ENCODE results near the gene SHROOM3.

Gene SHROOM3

DNA sequence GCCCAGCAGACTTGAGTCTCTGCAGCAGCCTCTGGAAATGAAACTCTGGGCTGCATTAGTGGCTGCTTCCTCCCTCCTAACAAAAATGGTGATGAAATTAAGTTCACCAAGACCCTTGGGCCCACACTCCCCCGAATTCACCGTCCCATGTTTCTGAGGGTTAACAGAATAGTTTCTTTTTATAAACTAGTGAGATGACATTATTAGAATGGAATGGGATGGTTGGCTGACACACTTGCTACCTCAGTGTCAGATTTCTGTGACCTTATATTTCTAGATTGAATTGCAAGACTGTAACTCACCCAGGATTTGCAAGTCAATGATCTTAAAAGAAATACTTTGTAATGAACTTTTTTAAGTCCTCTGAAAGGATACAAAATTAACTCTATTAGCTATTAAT is 127.1 kb downstream of the SHROOM3 start:
- TF ChIP-seq CTCF (IDR thresholded peaks at IDR 0.05; ENCODE audit: unreplicated experiment in 3 of 3) = no peak
- Mint-ChIP-seq H3K36me3 (ENCODE audit: low read depth) (no peaks in the 10 kb centered on the region), H3K27ac (peak overlapping the region; percentile 80 to 84 (median 82)), H3K4me1 (peaks cover 62% of the 10 kb centered on the region), H3K4me3 (peak overlapping the region in 1 of 3 experiments; percentile 25), H3K9me3 (no peaks in the 10 kb centered on the region), H3K27me3 (ENCODE audit: low read depth) (no peaks in the 10 kb centered on the region)

- no peak overlapping the region for H3K4me3 Mint-ChIP-seq
- H3K36me3 Mint-ChIP-seq (ENCODE audit: low read depth) = no peaks in the 10 kb centered on the region
- no peak for TF ChIP-seq CTCF (IDR thresholded peaks at IDR 0.05; ENCODE audit: unreplicated experiment in 3 of 3)
- no peaks in the 10 kb centered on the region for H3K9me3 Mint-ChIP-seq
- H3K4me1 Mint-ChIP-seq = peaks cover 64% of the 10 kb centered on the region
- H3K27me3 Mint-ChIP-seq (ENCODE audit: low read depth) = no peaks in the 10 kb centered on the region
- peak overlapping the region; percentile 82 to 94 (median 91) for H3K27ac Mint-ChIP-seq
These were observed 127.9 kb downstream of the SHROOM3 start for GRCh38 chr4:76562836-76563453.

DNA sequence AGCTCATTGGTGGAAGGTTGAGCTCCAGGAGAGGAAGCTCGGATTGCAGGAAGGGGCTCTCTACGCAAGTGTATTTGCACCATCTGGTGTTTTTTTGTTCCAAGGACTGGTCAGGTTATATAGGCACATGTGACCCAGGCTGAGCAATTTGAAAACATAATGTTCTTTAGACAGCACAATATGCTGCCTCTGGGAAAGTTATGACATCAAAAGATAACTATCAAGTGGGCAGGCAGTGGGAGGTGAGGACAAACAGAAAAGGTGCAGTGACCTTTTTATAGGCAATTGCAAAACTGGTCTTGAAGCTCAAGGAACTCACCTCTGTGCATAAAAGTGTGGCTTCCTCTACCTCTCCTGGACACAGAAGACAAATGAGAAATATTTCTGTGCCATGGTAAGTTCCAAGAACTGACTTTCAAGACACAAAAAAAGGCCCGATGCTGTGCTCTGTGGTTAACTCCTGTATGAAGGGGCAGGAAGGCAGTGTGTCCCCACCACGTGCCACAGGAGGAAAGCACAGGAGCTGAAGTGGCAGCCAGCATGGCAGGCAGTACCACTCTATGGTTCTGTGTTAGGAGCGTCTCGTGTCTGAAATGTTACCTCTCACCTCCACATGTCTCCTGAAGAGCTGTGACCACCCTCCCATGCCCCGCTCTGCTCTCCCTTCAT is 128.6 kb downstream of the SHROOM3 start:
- Mint-ChIP-seq H3K27ac (peak overlapping the region; percentile 60 to 94 (median 91)), H3K27me3 (ENCODE audit: low read depth) (no peaks in the 10 kb centered on the region), H3K36me3 (ENCODE audit: low read depth) (no peaks in the 10 kb centered on the region), H3K9me3 (no peaks in the 10 kb centered on the region), H3K4me3 (no peak overlapping the region), H3K4me1 (peaks cover 70% of the 10 kb centered on the region)
- no peak for TF ChIP-seq CTCF (IDR thresholded peaks at IDR 0.05; ENCODE audit: unreplicated experiment in 3 of 3)

DNA sequence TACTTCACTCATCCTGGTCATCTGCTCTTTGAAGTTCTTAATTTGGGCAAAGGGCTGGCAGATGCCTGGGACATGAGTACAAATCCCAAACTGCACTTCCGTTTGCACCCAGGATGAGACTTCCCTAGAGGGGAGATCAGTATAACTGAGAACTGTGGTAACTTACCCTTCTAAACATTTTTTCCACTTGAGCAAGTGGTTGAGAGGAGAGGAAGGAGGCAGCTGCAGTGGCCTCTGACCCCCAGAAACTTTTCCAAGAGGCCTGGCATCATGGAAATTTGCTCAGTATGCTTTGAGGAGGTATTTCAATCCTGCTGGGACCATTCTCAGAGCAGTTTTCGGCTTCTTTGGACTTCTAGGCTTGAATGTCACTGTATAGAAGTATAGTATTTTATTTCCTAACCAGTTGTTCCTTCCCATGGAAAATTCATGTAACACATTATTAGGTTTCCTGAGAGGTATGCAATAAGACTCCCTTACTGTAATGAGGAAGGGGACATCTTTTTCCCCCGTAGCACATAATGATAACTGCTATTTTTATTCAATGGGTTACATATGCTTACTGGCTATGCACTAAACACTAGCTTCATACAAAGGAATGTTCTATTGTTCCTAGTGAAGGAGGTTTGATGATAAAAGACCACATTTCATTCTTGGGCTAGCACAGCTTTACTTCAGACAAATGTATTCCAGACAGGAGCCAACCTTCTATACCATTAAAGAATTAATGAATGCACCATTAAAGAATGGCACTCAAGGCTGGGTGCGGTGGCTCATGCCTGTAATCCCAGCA is 129.3 kb downstream of the SHROOM3 start:
- Mint-ChIP-seq H3K9me3 (no peaks in the 10 kb centered on the region), H3K27me3 (ENCODE audit: low read depth) (no peaks in the 10 kb centered on the region), H3K4me3 (no peak overlapping the region), H3K4me1 (peaks cover 71% of the 10 kb centered on the region), H3K36me3 (ENCODE audit: low read depth) (no peaks in the 10 kb centered on the region), H3K27ac (peak overlapping the region; percentile 60 to 94 (median 91))
- no peak for TF ChIP-seq CTCF (IDR thresholded peaks at IDR 0.05; ENCODE audit: unreplicated experiment in 3 of 3)

- no peak overlapping the region for H3K4me3 Mint-ChIP-seq
- H3K9me3 Mint-ChIP-seq = no peaks in the 10 kb centered on the region
- TF ChIP-seq CTCF (IDR thresholded peaks at IDR 0.05; ENCODE audit: unreplicated experiment in 3 of 3) = no peak
These were observed 133.2 kb downstream of the SHROOM3 start for GRCh38 chr4:76568262-76568661.

More at GRCh38 chr4:76568262-76568661, 133.2 kb downstream of the SHROOM3 start:
- peak overlapping the region in 2 of 3 experiments; percentile 5 to 30 for H3K27ac Mint-ChIP-seq
- peaks cover 8% of the 10 kb centered on the region for H3K27me3 Mint-ChIP-seq (ENCODE audit: low read depth)
- H3K4me1 Mint-ChIP-seq = peaks cover 68% of the 10 kb centered on the region
- H3K36me3 Mint-ChIP-seq (ENCODE audit: low read depth) = no peaks in the 10 kb centered on the region

All from nephron (organoid).